GM20000 (cell line): ENCODE results near the gene GPR75.
"Not testable (repeated sequence)": the region's sequence is repeated elsewhere in the genome, so short reads cannot be mapped to it uniquely, and the experiment has no call there.

Experiments
- DNase-seq: peaks from one replicate; pipeline ENCODE4 v3.0.0; 2012; ENCODE audit warnings: low spot score
- CTCF ChIP-seq: IDR thresholded peaks from 2 replicates; pipeline ENCODE4 v1.5.1; 2012; ENCODE audit warnings: mild to moderate bottlenecking, control low read depth; ENCODE audit errors: extremely low read depth, missing control alignments

The GPR75 gene

GRCh38 chr2:53854678-53855077, 5.1 kb downstream of the GPR75 start:
- DNase-seq: no peak
- TF ChIP-seq CTCF: no peak

DNA sequence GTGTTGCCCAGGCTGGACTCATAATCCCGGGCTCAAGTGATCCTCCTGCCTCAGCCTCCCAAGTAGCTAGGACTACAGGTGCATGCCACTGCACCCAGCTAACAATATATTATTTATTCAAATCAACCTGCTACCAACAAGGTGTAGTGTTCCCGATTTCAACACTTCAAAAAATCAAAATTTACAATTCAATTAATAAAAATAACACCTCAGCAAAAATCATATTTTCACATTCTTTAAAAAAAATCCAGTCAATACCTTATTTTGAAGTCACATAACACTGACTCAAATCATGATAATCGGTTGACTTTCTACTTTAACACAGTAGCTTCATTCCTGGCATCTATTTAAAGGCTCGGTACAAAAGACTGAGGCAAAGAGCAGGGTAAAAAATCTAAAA, 7.2 kb downstream of the GPR75 start:
- TF ChIP-seq CTCF: no peak
- DNase-seq: no peak

GRCh38 chr2:53851052-53851757, 8.6 kb downstream of the GPR75 start:
- not testable (repeated sequence) for DNase-seq

DNA sequence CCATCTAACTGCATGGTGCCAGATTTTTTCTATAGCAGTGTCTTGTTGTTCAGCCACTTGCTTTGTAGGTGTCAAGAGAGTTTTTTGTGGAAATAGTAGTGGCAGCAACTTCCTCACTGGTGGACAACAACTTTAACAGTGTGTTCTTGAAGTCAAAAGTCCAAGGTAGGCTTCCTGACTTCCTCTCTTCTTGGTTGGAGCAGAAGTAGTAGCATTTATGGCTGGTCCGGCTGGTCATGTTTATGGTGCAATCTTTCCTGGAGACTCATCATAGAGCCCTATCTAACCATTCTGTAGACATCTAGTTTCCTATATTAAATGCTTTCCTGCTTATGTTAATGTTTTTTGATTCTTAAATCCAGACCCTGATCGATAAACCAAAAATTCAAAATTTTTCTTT, 11.7 kb downstream of the GPR75 start:
- no peak for TF ChIP-seq CTCF
- DNase-seq: no peak

GRCh38 chr2:53843595-53843994, 16.2 kb downstream of the GPR75 start:
- no peak for TF ChIP-seq CTCF
- DNase-seq: no peak

DNA sequence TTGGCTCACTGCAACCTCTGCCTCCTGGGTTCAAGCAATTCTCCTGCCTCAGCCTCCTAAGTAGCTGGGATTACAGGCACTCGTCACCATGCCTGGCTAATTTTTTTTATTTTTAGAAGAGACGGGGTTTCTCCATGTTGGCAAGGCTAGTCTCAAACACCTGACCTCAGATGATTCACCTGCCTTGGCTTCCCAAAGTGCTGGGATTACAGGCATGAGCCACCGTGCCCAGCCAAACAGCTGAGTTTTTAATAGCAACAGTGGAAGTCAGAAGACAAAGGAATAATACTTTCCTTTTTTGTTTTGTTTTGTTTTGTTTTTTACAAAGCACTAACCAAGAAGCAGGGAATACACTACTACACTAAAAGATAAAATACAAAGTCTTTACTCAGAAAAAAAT, 16.9 kb downstream of the GPR75 start:
- no peak for DNase-seq
- no peak for TF ChIP-seq CTCF

GRCh38 chr2:53841651-53842050, 18.1 kb downstream of the GPR75 start:
- DNase-seq: not testable (repeated sequence)

DNA sequence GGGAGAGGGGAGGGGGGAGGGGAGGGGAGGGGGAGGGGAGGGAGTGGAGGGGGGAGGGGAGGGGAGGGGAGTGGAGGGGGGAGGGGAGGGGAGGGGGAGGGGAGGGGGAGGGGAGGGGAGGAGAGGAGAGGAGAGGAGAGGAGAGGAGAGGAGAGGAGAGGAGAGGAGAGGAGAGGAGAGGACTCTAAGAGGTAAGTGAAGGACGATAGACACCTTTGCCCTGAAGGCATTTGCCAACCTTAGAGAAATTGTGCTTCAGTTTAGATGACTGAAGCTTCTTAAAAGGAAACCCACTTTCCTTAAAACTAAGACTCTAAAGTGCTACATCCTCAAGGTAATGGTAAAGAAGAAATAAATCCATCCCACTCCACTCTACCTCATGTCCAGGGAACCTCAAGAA, 19.2 kb downstream of the GPR75 start:
- no peak for TF ChIP-seq CTCF
- DNase-seq: no peak

DNA sequence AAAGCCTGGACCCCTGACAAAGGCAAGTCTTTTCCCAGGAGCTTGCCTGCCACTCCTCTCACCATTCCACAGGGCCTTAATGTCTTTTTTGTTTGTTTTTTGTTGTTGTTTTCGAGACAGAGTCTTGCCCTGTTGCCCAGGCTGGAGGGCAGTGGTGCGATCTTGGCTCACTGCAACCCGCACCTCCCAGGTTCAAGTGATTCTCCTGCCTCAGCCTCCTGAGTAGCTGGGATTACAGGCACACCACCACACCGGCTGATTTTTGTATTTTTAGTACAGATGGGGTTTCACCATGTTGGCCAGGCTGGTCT, 29.8 kb downstream of the GPR75 start:
- not testable (repeated sequence) for DNase-seq
